ENCODE results near the gene CTNNA3.

The CTNNA3 gene

DNA sequence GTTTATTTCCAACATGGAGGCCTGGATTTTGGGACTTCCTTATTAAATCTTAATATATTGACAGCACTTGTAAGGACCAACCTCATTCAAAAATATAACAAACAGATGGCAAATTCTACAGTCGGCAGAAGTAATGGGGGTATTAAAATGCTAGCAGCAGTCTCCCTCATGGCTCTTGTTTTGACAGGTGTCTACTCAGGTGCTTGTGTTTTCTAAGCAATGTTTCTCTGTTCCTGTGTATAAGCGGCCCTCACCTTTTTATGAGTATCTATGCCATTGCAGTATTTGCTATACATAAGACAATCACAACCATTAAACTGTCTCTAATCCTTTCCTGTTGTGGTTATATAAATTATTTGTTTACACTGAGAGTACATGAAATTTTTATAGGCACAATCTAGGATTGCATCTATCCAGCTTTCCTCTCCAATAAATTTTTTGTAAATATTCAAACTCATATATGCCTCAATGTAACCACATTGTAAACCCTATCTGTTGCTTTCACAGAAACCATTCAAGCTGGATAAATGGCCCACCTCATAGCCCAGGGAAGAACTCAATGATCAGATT, 835.5 kb downstream of the CTNNA3 start:
- DNase-seq (ENCODE audit: low read depth): no peak

DNA sequence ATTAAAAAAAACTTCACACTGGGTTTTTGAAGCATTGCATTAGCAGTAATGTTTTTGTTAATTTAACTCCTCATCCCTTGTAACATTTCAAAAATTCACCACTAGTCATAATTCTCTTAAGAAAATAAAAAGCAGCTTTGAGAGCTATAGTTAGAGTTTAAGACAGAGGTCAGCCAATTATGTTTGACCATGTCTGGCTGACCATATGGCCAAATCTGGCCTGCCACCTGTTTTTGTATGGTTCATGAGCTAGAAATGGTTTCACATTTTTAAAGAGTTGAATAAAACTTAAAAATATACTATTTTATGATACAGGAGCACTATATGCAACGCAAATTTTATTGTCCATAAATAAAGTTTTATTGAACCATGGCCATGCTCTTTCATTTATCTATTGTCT, 843.2 kb downstream of the CTNNA3 start:
- DNase-seq (ENCODE audit: low read depth): no peak

DNA sequence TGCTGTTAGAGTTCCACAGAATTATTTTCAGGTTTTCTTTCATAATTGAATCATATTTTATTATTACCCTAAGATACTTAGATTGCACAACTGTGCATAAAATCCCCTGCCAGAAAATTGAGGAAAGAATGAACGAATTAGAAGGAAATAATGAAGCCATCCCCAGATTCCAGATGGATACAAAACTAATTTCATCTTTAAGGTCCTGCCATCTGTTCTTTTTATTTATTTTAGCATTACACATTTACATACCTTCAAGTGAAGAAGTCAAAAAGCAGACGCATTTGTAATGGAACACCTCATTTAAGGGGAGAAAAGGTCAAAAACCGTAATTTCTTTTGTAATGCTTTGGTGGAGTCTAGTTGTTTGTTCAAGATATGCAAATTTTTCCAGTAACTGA, 847.1 kb downstream of the CTNNA3 start:
- DNase-seq (ENCODE audit: low read depth): no peak

DNA sequence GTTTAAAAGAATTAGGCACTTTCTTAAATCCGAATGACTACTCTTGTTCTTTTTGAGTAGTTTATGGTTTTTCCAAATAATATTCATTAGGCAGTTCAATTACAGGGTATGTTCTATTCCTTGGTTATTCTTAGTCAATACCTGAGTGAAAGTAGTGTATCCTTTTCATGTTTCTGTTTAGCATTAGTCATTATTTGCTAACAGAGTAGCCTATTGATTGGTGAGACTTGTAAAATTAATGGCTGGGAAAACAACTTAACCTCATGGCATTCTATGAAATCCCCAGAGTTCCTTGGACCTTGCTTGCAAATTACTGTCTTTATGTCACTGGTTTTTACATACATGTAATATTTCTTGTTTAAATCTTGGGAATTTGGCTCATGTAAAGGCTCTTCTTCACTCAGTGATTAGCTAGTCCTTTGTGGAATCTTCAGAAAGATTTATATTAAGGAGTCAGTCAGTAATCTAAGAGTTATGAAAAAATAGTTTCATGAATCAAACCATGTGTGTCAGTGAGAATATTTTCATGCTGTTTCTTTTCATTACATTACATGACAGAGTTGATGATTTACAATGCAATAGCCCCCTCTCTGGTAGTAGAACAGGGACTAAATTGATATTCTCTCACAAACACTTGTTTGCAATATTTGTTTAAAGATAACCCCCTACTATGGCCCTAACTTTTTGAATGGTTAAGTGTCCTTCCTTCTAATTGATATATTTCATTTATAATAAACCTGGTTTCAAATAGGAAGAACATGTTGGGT, 851.6 kb downstream of the CTNNA3 start:
- no peak for DNase-seq (ENCODE audit: low read depth)

DNA sequence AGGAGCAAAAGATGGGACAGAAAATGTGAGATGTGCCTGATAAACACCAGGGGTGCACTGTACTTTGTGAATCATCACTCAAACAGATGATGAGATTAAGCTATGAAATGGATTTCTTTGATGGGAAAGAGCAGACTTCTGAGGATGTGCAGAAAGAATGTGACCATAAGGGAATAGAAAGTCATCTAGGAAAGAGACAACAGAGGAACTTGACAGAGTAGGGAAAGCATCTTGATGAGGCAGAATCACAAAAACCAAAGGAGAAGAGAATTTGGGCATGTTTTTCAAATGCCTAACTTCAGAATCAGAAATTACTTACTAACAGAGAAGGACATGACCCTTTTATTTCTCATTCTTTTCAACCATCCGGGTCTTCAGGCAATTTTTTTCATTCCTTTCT, 852.6 kb downstream of the CTNNA3 start:
- no peak for DNase-seq (ENCODE audit: low read depth)

DNA sequence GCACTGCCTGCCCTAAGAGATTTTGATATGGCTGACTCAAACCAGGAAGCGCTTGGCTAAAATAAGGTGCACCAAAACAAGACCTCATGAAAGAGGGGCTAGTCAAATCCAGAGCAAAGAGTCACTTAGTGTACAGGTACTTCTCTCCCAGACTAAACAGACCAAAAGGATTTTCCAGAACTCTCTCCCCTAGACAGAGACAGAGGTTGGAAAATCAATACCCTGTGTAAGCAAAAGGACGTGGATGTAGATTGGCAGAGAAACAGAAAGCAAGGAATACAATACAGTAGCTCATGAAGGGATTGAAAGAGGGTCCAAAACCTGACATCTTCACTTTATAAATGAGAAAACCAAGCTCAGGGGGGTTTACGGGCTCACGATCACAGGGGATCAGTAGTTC, 853.1 kb downstream of the CTNNA3 start:
- no peak for DNase-seq (ENCODE audit: low read depth)

DNA sequence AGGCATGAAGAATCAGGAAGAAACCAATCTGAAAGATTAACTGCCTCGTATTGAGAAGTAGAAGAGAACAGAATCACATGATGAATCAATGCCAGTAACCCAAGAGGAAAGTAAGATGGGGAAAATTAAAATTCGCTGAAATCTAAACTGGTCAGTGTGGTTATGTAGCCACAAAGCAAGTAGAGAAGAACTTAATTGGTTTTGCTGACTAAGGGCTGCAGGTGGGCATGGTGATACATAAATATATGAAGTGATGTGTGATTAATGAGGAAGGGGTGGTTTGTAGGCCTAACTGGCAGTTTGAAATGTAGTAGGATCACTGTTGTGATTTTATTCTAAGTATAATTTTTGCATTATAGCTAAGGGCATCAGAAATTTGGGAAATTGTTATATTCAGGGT, 853.6 kb downstream of the CTNNA3 start:
- DNase-seq (ENCODE audit: low read depth): no peak

DNA sequence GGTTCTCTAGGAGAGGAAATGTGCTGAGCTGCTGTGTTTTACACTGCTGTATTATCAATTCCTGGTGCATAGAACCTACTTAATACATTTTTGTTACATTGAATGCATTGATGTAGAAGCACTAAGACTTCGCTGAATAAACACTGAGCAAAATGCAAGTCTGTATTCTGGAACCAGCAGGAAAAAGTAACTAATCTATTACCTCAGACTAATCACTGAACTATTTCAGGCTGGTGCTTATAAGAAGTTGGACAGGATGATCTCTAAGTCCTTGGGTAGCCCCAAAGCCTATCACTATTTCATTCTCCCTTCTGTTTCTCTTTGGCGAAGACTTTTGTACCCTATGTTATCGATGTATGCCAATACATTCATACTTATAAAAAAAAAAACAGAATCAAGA, 857.3 kb downstream of the CTNNA3 start:
- no peak for DNase-seq (ENCODE audit: low read depth)

DNA sequence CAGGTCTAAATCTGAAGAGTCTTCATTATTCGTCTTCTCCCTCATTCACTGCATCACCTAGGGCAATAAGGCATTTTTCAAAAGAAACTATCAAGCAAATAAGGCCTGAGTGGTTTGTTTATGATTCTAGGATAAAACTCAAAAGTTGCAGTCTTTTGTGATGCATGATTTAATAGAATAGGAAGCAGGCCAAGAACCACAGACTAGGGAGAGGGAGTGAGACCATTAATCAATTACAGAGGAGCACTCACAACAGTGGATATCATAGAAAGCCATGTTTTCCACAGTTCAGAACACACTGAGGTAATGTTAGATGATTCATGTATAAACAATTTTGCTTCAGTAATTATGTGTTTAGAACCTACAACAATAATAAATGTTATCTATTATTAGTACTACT, 858.0 kb downstream of the CTNNA3 start:
- DNase-seq (ENCODE audit: low read depth): no peak

DNA sequence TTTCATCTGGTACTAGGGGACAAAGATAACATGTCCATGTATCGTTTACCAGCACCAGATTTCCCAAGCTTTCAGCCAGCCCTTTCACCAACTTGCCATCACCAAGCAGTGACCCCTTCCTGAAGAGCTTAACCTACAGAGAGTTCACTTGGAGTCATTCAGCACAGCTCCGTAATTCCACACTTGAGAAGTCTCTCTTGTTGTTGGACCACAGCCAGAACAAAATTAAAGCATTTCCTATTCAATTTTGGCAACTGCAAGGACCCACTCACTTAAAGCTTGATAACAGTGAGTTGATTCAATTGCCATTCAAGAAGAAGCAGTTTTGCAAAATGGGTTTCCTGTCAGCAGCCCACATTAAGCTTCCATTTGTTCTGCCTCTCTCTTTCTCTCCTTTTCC, 858.7 kb downstream of the CTNNA3 start:
- no peak for DNase-seq (ENCODE audit: low read depth)

DNA sequence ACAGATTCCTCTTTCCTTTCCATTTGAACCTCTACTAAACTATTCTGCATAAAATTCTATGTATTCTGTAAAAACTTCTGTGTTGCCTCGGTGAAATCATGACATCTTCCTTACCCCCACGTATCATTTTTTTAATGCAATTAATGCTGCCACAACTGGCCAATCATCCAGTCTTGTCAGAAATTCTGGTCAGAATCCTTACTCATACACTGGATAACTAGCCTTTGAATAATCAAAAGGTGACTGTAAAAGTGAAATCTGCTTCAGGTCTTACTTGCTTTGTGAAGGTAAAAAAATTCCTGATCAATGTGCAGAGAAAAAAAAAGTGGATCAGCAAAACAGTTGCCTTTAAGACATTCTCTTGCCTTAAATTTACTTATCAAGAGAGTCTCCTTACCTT, 859.2 kb downstream of the CTNNA3 start:
- no peak for DNase-seq (ENCODE audit: low read depth)

DNA sequence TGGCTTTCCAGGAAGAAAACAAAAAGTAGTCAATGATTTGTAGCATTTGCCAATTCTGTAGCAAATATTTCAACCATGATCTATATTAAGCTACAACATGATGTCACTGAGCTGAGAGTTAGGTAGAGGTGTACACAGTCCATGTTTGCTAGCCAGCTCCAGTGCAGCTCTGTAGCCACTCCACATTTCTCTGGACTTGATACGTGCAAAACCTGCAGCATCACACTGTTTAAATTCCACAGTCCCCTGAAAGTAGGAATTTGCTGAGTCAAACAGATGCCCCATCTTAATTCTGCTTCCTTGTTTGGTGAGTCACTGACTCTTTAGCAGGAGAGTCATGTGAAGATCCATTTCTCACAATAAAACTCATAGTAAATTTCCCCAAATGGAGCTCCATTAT, 859.9 kb downstream of the CTNNA3 start:
- DNase-seq (ENCODE audit: low read depth): no peak

DNA sequence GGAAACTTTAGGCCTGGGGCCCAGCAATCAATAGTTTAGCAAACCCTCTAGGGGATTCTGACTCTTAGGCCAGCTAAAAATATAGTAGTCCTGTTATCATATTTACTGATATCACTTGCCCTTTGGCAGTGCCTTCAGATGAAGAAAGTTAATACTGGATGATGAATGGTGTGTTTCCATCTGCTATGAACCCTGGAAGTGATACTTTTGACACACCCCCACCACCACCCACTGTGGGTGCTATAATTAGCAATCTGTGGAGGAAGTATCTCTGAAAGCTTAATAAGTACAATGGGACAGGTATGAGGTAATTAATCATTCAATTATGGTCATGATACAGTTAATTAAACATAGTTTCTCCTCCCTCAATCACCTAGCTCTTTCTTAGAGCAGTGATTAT, 860.6 kb downstream of the CTNNA3 start:
- no peak for DNase-seq (ENCODE audit: low read depth)

DNA sequence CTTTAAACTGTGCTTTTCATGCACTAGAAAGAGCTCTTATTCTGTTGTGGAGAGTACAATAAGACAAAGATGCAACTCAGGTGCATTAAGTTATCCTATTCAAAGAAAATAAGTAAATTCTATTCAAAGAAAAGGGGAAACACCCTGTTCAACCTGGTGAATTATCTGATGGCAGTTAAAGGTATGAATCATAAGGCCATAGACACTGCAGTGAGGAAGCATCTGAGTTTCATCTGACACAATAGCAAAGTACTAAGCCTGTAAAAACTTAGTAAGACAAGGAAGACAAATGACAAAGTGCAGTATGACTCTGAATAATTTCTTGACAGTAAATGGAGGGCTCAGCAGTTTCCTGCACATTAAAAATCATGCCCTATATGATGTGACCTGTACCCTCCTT, 861.2 kb downstream of the CTNNA3 start:
- DNase-seq (ENCODE audit: low read depth): no peak

DNA sequence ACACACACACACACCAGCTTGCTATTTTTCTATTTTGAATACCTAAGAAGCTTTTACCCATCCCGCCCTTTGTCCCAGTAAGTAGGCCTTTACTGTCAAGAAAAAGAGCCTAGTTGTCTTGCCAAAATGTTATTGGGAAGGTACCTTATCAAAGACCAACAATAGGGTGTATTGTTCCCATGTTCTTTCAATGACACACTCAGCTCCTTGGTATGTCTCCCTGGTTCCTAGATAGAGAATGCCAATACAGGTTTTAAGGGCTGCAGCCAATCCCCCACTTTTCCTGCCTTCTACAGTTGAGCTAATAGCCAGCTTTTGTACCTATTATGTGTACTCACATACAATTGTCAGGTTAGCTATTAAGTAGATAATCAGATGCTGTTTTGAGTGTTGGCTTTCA, 862.1 kb downstream of the CTNNA3 start:
- DNase-seq (ENCODE audit: low read depth): no peak

DNA sequence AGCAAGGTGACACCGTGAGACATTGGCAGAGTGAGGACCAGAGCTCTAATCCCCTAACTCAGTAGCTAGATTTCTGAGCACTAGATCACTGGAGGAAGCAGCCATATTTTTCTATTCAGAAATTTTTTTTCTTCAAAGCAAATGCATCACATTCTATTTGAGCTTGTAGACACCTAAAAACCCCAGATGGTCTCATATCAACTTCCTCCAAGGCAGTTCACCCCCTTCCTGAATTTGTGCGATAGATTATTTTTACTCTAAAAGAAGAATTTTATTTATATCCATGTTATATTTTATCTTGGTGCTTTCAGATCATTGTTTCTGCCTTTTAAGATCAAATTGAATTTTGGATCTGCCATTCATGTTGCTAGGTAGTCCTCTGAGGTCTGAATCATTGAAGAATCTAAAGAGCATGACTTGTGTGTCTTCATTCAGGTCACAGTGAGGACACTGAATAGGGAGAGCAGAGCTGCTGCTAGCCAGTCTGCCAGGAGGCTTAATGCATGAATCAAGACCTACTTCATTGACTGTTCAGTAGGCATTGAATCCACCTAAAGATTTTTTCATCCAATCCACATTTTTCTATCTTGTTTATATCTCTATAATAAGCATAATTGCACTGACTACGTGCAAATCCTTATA, 863.1 kb downstream of the CTNNA3 start:
- DNase-seq (ENCODE audit: low read depth): no peak

DNA sequence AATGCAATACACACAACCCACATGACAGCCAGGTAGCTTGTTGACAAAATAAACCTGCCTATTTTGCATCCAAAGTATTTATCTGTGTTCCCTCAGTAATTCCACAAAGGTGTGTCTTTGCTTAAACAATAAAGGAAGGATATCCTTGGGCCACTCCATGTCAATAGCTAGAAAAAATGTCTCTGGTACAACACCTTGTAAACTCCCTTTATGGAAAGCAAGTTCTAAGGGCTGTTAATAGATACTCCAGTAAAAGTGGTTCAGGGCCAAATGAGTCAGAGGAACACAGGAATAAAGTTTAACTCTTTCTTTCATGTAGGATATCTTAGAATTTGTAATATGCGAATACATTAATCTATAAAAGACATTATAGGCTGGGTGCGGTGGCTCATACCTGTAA, 867.0 kb downstream of the CTNNA3 start:
- no peak for DNase-seq (ENCODE audit: low read depth)

DNA sequence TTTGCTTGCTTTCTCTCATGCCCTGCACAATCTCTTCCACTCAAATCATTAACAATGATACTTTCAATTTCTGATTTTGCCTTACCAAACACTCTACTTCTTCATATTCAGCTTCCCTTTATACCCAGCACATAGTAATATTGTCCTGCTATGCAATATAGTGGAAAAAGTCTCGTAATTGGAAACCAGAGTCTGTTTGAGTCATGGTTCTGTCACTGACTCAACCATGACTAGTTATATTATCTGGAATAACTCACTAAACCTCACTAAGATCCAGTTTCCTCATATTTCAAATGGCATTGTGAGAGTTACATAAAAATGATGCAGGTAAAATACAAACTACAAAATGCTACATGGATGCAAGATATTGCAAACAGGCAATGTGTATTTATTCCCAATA, 868.6 kb downstream of the CTNNA3 start:
- DNase-seq (ENCODE audit: low read depth): no peak

DNA sequence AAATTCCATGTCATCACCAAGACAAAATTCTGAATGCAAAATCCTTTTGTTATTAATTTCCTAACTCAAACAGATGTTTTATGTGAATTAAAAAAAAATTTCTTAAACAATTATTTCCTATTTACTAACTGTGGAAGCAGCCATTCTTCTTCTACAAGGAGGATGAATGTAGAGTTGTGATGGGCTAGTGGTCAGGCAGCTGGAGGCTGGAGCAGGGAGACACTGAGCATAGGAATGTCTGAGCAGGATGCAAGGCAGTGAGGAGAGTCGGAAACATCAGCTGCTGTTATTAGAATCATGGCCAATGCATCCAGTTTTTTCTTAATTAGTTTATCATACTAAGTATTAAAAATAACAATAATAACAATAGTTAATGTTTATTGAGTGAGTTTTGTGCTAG, 872.7 kb downstream of the CTNNA3 start:
- DNase-seq (ENCODE audit: low read depth): no peak

DNA sequence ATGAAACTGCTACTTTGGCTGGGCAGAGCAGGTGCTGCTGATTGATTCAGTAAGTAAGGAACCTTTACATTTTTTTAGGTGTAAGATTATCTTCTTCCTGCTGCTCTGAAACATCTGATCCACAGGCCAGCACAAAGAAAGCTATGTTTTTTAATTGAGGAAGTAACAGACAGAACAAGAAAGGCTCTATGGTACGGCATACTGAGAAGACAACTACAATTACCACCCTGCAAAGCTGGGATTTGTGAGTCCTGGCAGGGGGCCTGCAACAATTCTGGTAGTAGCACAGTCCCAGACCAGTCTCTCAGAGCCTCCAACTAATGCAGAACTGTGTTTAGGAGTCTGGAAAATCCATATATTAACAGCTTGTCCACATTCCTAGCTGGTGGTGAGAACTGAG, 873.2 kb downstream of the CTNNA3 start:
- DNase-seq (ENCODE audit: low read depth): no peak

DNA sequence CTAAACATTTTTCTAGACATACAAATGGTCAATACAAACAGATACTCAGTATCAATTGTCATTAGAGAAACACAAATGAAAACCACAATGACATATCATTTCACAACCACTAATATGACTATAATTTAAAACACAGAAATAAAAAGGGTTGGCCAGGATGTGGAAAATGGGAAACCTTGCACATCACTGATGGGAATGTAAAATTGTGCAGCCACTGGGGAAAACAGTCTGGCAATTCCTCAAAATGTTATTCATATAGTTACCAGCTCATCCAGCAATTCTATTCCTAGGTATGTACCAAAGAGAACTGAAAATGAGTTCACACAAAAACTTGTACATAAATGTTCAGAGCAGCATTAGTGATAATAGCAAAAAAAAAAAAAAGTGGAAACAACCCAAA, 876.3 kb downstream of the CTNNA3 start:
- no peak for DNase-seq (ENCODE audit: low read depth)

DNA sequence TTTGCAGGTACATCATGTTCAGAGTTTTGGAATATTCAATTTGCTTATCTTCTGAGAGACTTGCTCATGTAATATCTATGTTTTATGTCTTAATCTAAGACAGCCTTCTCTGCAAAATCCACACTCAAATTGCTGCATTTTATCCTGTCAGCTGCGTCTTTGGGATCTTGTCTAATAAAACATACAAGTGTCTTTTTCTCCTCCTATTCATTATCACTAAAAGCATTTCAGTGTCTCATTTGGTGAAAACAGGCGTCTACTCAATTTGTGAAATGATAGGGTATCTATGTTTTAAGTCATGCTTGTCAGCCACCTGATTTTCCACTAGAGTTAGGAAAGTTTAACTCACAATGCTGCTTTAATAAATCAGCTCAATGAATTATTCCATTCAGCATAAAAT, 882.9 kb downstream of the CTNNA3 start:
- DNase-seq (ENCODE audit: low read depth): no peak

DNA sequence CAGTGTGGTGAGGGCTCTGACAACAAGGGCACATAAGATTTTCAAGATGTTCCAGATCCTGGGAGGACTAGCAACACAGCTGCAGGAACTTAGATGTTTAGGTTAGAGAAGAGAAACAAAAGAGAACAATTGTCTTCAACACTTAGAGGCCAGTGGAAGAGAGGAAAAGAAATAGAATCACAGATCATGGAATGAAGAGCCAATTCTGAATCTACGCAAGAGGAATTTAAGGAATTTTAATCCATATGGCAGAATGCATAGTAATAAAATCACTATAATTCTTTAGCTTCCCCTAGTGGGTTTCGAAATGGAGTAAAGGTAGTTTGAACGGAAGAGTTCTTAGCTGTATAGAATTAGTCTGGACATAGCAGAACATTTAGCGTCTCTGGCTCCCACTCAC, 884.8 kb downstream of the CTNNA3 start:
- no peak for DNase-seq (ENCODE audit: low read depth)

DNA sequence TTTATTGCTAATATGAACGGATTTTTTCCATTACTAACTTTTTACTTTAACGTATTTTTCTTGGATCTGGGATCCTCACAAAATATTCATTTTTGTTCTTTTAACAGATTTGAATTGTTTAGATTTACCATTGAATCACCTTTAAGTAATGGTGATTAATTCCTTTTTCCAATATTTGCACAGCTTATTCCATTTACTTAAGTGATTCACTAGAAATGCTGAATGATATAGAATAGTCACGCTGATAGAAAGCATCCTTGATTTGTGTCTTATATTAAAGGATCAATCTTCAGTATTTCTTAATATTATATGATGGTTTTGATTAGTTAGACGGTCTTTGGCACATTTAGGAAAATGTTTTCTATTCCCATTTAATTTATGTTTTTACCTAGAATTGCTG, 886.6 kb downstream of the CTNNA3 start:
- no peak for DNase-seq (ENCODE audit: low read depth)
